DOHH2 (cell line): ENCODE data around the gene LRCH1.

ENCODE experiments used
- H3F3A ChIP-seq: fragments of 200-600 bp; sonication (generic), shearing (Covaris generic); 2 replicates; pipeline ENCODE4 v1.6.0; 2016; ENCODE audit warnings: antibody characterized with exemption, mild to moderate bottlenecking; ENCODE audit not compliant: control insufficient read depth, insufficient read depth
- H3K27ac ChIP-seq: fragments of 200-600 bp; sonication (generic); 2 replicates; pipeline ENCODE4 v1.5.1; 2014; ENCODE audit warnings: low read depth, mild to moderate bottlenecking, low read length, moderate library complexity
- H3K27me3 ChIP-seq: fragments of 200-600 bp; sonication (generic); 2 replicates; pipeline ENCODE4 v1.6.1; 2014; ENCODE audit warnings: mild to moderate bottlenecking, low read length, mixed read lengths; ENCODE audit not compliant: control insufficient read depth
- H3K36me3 ChIP-seq: fragments of 200-600 bp; sonication (generic); 2 replicates; pipeline ENCODE4 v1.6.1; 2014; ENCODE audit warnings: mild to moderate bottlenecking, low read length, moderate library complexity, mixed read lengths; ENCODE audit not compliant: control insufficient read depth
- H3K4me1 ChIP-seq: fragments of 200-600 bp; sonication (generic); 2 replicates; pipeline ENCODE4 v1.6.1; 2014; ENCODE audit warnings: mild to moderate bottlenecking, low read length, mixed read lengths; ENCODE audit not compliant: control insufficient read depth
- H3K4me2 ChIP-seq: fragments of 200-600 bp; sonication (generic); 2 replicates; pipeline ENCODE4 v1.6.0; 2014; ENCODE audit warnings: mild to moderate bottlenecking, low read length, moderate library complexity
- H3K4me3 ChIP-seq: fragments of 200-600 bp; sonication (generic); 2 replicates; pipeline ENCODE4 v1.5.1; 2014; ENCODE audit warnings: mild to moderate bottlenecking, low read length, mixed read lengths
- H3K79me2 ChIP-seq: fragments of 200-600 bp; sonication (generic); 2 replicates; pipeline ENCODE4 v1.6.1; 2014; ENCODE audit warnings: mild to moderate bottlenecking, low read length, mixed read lengths; ENCODE audit not compliant: control insufficient read depth
- H3K9me2 ChIP-seq: fragments of 200-600 bp; sonication (generic); replicated peaks from 2 replicates; pipeline ENCODE4 v1.6.1; 2014; ENCODE audit warnings: mild to moderate bottlenecking, low read length, mixed read lengths; ENCODE audit not compliant: control insufficient read depth
- H3K9me3 ChIP-seq: fragments of 200-600 bp; sonication (generic); 2 replicates; pipeline ENCODE4 v1.6.1; 2014; ENCODE audit warnings: antibody characterized with exemption, low read length, mixed read lengths; ENCODE audit not compliant: control insufficient read depth, insufficient read depth
- H4K20me1 ChIP-seq: fragments of 200-600 bp; sonication (generic); 2 replicates; pipeline ENCODE4 v1.6.0; 2014; ENCODE audit warnings: low read depth, mild to moderate bottlenecking, antibody characterized with exemption, low read length, moderate library complexity; ENCODE audit not compliant: control insufficient read depth, insufficient read depth
- EZH2phosphoT487 ChIP-seq: fragments of 200-600 bp; sonication (generic); IDR thresholded peaks from 2 replicates; pipeline ENCODE4 v1.6.1; 2017; ENCODE audit warnings: borderline replicate concordance, mild to moderate bottlenecking, antibody characterized with exemption, low read length, moderate library complexity, mixed read lengths
- TF ChIP-seq, protein P1 (sequence below): fragments of 200-600 bp; sonication (generic); IDR thresholded peaks from one replicate; pipeline ENCODE4 v1.5.1; 2014; ENCODE audit warnings: antibody characterized with exemption, mild to moderate bottlenecking, low read depth, low read length; ENCODE audit not compliant: poor library complexity, severe bottlenecking

LRCH1 gene

GRCh38 chr13:46782066-46782465 lies 229.1 kb downstream of the LRCH1 start:
- no peaks in the 10 kb centered on the region for H4K20me1 ChIP-seq

GRCh38 chr13:46782691-46783090 lies 229.7 kb downstream of the LRCH1 start:
- H3K4me2 ChIP-seq: no peak overlapping the region
- no peak for TF ChIP-seq EZH2phosphoT487
- TF ChIP-seq, protein P1, sequence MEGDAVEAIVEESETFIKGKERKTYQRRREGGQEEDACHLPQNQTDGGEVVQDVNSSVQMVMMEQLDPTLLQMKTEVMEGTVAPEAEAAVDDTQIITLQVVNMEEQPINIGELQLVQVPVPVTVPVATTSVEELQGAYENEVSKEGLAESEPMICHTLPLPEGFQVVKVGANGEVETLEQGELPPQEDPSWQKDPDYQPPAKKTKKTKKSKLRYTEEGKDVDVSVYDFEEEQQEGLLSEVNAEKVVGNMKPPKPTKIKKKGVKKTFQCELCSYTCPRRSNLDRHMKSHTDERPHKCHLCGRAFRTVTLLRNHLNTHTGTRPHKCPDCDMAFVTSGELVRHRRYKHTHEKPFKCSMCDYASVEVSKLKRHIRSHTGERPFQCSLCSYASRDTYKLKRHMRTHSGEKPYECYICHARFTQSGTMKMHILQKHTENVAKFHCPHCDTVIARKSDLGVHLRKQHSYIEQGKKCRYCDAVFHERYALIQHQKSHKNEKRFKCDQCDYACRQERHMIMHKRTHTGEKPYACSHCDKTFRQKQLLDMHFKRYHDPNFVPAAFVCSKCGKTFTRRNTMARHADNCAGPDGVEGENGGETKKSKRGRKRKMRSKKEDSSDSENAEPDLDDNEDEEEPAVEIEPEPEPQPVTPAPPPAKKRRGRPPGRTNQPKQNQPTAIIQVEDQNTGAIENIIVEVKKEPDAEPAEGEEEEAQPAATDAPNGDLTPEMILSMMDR: no peak
- H3F3A ChIP-seq: no peaks in the 10 kb centered on the region
- peaks cover 87% of the 10 kb centered on the region for H3K36me3 ChIP-seq
- no peaks in the 10 kb centered on the region for H3K4me1 ChIP-seq
- H3K4me3 ChIP-seq: no peak overlapping the region
- no peak overlapping the region for H3K27ac ChIP-seq
- no peaks in the 10 kb centered on the region for H3K9me3 ChIP-seq
- H3K27me3 ChIP-seq: no peaks in the 10 kb centered on the region
- H3K79me2 ChIP-seq: no peaks in the 10 kb centered on the region
- no peaks in the 10 kb centered on the region for H3K9me2 ChIP-seq
- no peaks in the 10 kb centered on the region for H4K20me1 ChIP-seq

More at GRCh38 chr13:46782066-46782465, 229.1 kb downstream of the LRCH1 start:
- no peaks in the 10 kb centered on the region for H3K9me2 ChIP-seq
- H3F3A ChIP-seq: no peaks in the 10 kb centered on the region
- TF ChIP-seq, protein P1: no peak
- TF ChIP-seq EZH2phosphoT487: no peak
- H3K36me3 ChIP-seq: peaks cover 87% of the 10 kb centered on the region
- H3K4me1 ChIP-seq: no peaks in the 10 kb centered on the region
- no peak overlapping the region for H3K27ac ChIP-seq
- no peak overlapping the region for H3K4me2 ChIP-seq
- no peaks in the 10 kb centered on the region for H3K79me2 ChIP-seq
- H3K9me3 ChIP-seq: no peaks in the 10 kb centered on the region
- no peak overlapping the region for H3K4me3 ChIP-seq
- H3K27me3 ChIP-seq: no peaks in the 10 kb centered on the region

GRCh38 chr13:46783504-46783903 lies 230.5 kb downstream of the LRCH1 start:
- Histone ChIP-seq H3K79me2 (no peaks in the 10 kb centered on the region), H4K20me1 (no peaks in the 10 kb centered on the region), H3K27me3 (no peaks in the 10 kb centered on the region), H3K9me3 (no peaks in the 10 kb centered on the region), H3K4me3 (no peak overlapping the region), H3K27ac (no peak overlapping the region), H3K4me2 (no peak overlapping the region), H3K36me3 (peaks cover 87% of the 10 kb centered on the region), H3F3A (no peaks in the 10 kb centered on the region), H3K4me1 (no peaks in the 10 kb centered on the region), H3K9me2 (no peaks in the 10 kb centered on the region)
- no peak for TF ChIP-seq EZH2phosphoT487
- TF ChIP-seq, protein P1: no peak
